ENCODE data around the gene ANXA8. TPM values are rescaled to one million over a fixed set of nuclear protein-coding genes. Genes with fewer than 3 reads are reported as not detected.

The ANXA8 gene
- total RNA-seq = 0.16 and 0.54 TPM in 2 replicates

GRCh38 chr10:47483923-47484322 is at the start of gene ANXA8:
Gene ANXA8, minus strand, starts transcription at chr10:47484115. Its CDS starts 182 bp downstream, at chr10:47483933.

GRCh38 chr10:47523475-47523874 is 39.6 kb upstream of the ANXA8 start, which contains the start of gene AGAP9:
Gene AGAP9, minus strand, starts transcription at chr10:47523638. Its CDS starts 112 bp downstream, at chr10:47523526.

GRCh38 chr10:47491600-47491999 is 7.7 kb upstream of the ANXA8 start, which contains the start of gene FAM25G:
Gene FAM25G, minus strand, starts transcription at chr10:47491700. Its CDS starts 26 bp downstream, at chr10:47491674.

Other genes with a start within 250 kb of the ANXA8 start
- not detected in 2 replicates for gene GDF10, start 183.9 kb downstream of the ANXA8 start, total RNA-seq
- not detected in 2 replicates for gene GDF2, start 161.7 kb downstream of the ANXA8 start, total RNA-seq
- not detected in 2 replicates for gene RBP3, start 135.8 kb downstream of the ANXA8 start, total RNA-seq
- 0.18 TPM in 1 of 2 replicates, not detected in the other for gene ZNF488, start 99.8 kb downstream of the ANXA8 start, total RNA-seq
- not detected in 2 replicates for gene FAM25G, start 7.6 kb upstream of the ANXA8 start, total RNA-seq
- gene AGAP9, start 39.5 kb upstream of the ANXA8 start, total RNA-seq = 0.32 and 0.90 TPM in 2 replicates

All from cardiac atrium fibroblast (primary cell).